PC-9 (cell line): ENCODE data around the gene MMP15. TPM values are rescaled to one million over a fixed set of nuclear protein-coding genes. Genes with fewer than 3 reads are reported as not detected.
A peak's percentile ranks its signal among the peaks of the same experiment; 100 is the strongest.

ENCODE experiments used
- BruUV-seq: library from RNA; stranded (reverse); fragments of 400-500 nt; replicated peaks from 2 replicates; lab custom pipeline; 2021; lab: Mats Ljungman, UMichigan
- CTCF ChIA-PET: fragments of 300-600 bp; sonication (Branson Sonifier 250); formaldehyde crosslinking; loops from one replicate; lab custom pipeline; 2022; ENCODE audit warnings: antibody characterized with exemption; lab: Charles Lee
- POLR2A ChIA-PET: fragments of 300-600 bp; sonication (Branson Sonifier 250); formaldehyde crosslinking; loops from one replicate; lab custom pipeline; 2022; ENCODE audit warnings: antibody characterized with exemption; ENCODE audit not compliant: unreplicated experiment; lab: Charles Lee
- DNase-seq, 2 experiments: peaks; one replicate each; pipeline versions ENCODE4 v3.0.0 to v3.0.0-alpha.2; 2015 to 2022; ENCODE audit warnings: mixed read lengths in 1 of 2
- H2AFZ ChIP-seq: fragments of 200-600 bp; sonication (generic); 2 replicates; pipeline ENCODE4 v1.8.1; 2017; ENCODE audit warnings: antibody characterized with exemption
- H3F3A ChIP-seq: fragments of 200-600 bp; sonication (generic); 2 replicates; pipeline ENCODE4 v1.8.1; 2017; ENCODE audit warnings: antibody characterized with exemption, mild to moderate bottlenecking, low read depth; ENCODE audit not compliant: insufficient read depth
- H3K27ac ChIP-seq: fragments of 200-600 bp; sonication (generic); 2 replicates; pipeline ENCODE4 v1.6.1; 2016; ENCODE audit warnings: mixed run types
- H3K27me3 ChIP-seq: fragments of 200-600 bp; sonication (generic); 2 replicates; pipeline ENCODE4 v1.6.1; 2016; ENCODE audit warnings: low read depth, mixed run types; ENCODE audit not compliant: insufficient read depth
- H3K36me3 ChIP-seq: fragments of 200-600 bp; sonication (generic); 2 replicates; pipeline ENCODE4 v1.6.1; 2016; ENCODE audit warnings: low read depth, mixed run types
- H3K4me1 ChIP-seq: fragments of 200-600 bp; sonication (generic); replicated peaks from 2 replicates; pipeline ENCODE4 v1.6.1; 2016; ENCODE audit warnings: mixed run types; ENCODE audit not compliant: insufficient read depth
- H3K4me2 ChIP-seq: fragments of 200-600 bp; sonication (generic); 2 replicates; pipeline ENCODE4 v1.6.1; 2017; ENCODE audit warnings: mixed run types
- H3K4me3 ChIP-seq: fragments of 200-600 bp; sonication (generic); 2 replicates; pipeline ENCODE4 v1.6.1; 2016; ENCODE audit warnings: mixed run types
- H3K79me2 ChIP-seq: fragments of 200-600 bp; sonication (generic); 2 replicates; pipeline ENCODE4 v1.6.1; 2017; ENCODE audit warnings: low read depth, mixed run types
- H3K9me2 ChIP-seq: fragments of 200-600 bp; sonication (generic); 2 replicates; pipeline ENCODE4 v1.8.1; 2017; ENCODE audit warnings: mild to moderate bottlenecking; ENCODE audit not compliant: insufficient read depth
- H3K9me3 ChIP-seq: fragments of 200-600 bp; sonication (generic); 2 replicates; pipeline ENCODE4 v1.8.1; 2016; ENCODE audit warnings: low read depth; ENCODE audit not compliant: insufficient read depth
- H4K20me1 ChIP-seq: fragments of 200-600 bp; sonication (generic); 2 replicates; pipeline ENCODE4 v1.8.1; 2017; ENCODE audit not compliant: insufficient read depth
- CTCF ChIP-seq: fragments of 200-600 bp; sonication (generic); conservative IDR thresholded peaks from 2 replicates; pipeline ENCODE4 v1.6.1; 2017; ENCODE audit warnings: mixed run types, antibody characterized with exemption, mild to moderate bottlenecking, moderate library complexity
- EZH2 ChIP-seq: fragments of 200-600 bp; sonication (generic); IDR thresholded peaks from 2 replicates; pipeline ENCODE4 v1.8.0; 2017; ENCODE audit warnings: antibody characterized with exemption, low read depth
- intact Hi-C: fragments of 100-400 bp; cut with micrococcal nuclease; formaldehyde crosslinking; loops from one replicate; pipeline ENCODE4 v1.10.0; 2022; ENCODE audit not compliant: unreplicated experiment
- total RNA-seq: library from RNA; stranded (reverse); gene quantifications from 2 replicates; pipeline ENCODE4 v1.2.3, GENCODE V29; 2021

MMP15 gene
- total RNA-seq, 1 experiment from 2014 or later = 20.1 TPM

GRCh38 chr16:58037365-58038057 lies 12.0 kb downstream of the MMP15 start:
- ChIA-PET CTCF (no interaction called here), POLR2A (no interaction called here)
- peaks cover 5% of the 10 kb centered on the region; the same call in 1 of the 2 replicates for H4K20me1 ChIP-seq
- no peaks in the 10 kb centered on the region for H3K4me1 ChIP-seq
- H3K27ac ChIP-seq = no peak overlapping the region
- no peak overlapping the region for H2AFZ ChIP-seq
- H3K27me3 ChIP-seq = no peaks in the 10 kb centered on the region
- no peaks in the 10 kb centered on the region for H3K79me2 ChIP-seq
- BruUV-seq = no TSS peak
- intact Hi-C loops = no loop called here
- TF ChIP-seq CTCF (no peak), EZH2 (no peak)
- H3K9me3 ChIP-seq = no peaks in the 10 kb centered on the region
- H3K9me2 ChIP-seq = no peaks in the 10 kb centered on the region
- no peaks in the 10 kb centered on the region for H3F3A ChIP-seq
- H3K4me3 ChIP-seq = no peak overlapping the region
- H3K36me3 ChIP-seq = no peaks in the 10 kb centered on the region
- no peak for DNase-seq
- H3K4me2 ChIP-seq = no peak overlapping the region

GRCh38 chr16:58038219-58038641 lies 12.7 kb downstream of the MMP15 start:
- ChIA-PET CTCF (no interaction called here), POLR2A (no interaction called here)
- no peaks in the 10 kb centered on the region for H3K9me2 ChIP-seq
- H3K4me2 ChIP-seq = no peak overlapping the region
- no peaks in the 10 kb centered on the region for H3K27me3 ChIP-seq
- no peaks in the 10 kb centered on the region for H3K9me3 ChIP-seq
- no peaks in the 10 kb centered on the region for H3K79me2 ChIP-seq
- H2AFZ ChIP-seq = no peak overlapping the region
- DNase-seq = no peak
- no peaks in the 10 kb centered on the region for H3K4me1 ChIP-seq
- no peaks in the 10 kb centered on the region for H3F3A ChIP-seq
- H3K27ac ChIP-seq = no peak overlapping the region
- intact Hi-C loops = no loop called here
- peaks cover 5% of the 10 kb centered on the region; the same call in 1 of the 2 replicates for H4K20me1 ChIP-seq
- H3K36me3 ChIP-seq = no peaks in the 10 kb centered on the region
- no peak overlapping the region for H3K4me3 ChIP-seq
- BruUV-seq = no TSS peak
- TF ChIP-seq CTCF = no peak
- TF ChIP-seq EZH2 = no peak

- H3K4me1 ChIP-seq = no peaks in the 10 kb centered on the region
- H3K9me3 ChIP-seq = no peaks in the 10 kb centered on the region
- intact Hi-C loops = no loop called here
- no peak overlapping the region for H3K27ac ChIP-seq
- no peak overlapping the region for H2AFZ ChIP-seq
- no peak for TF ChIP-seq CTCF
- no peak for TF ChIP-seq EZH2
- H3K36me3 ChIP-seq = no peaks in the 10 kb centered on the region
- peak in 1 of 2 experiments; percentile 21 for DNase-seq
- no peak overlapping the region for H3K4me3 ChIP-seq
- no TSS peak for BruUV-seq
- H3K79me2 ChIP-seq = no peaks in the 10 kb centered on the region
- H4K20me1 ChIP-seq = peaks cover 5% of the 10 kb centered on the region; the same call in 1 of the 2 replicates
- H3K9me2 ChIP-seq = no peaks in the 10 kb centered on the region
- ChIA-PET POLR2A (no interaction called here), CTCF (no interaction called here)
- H3K27me3 ChIP-seq = no peaks in the 10 kb centered on the region
- no peak overlapping the region for H3K4me2 ChIP-seq
- no peaks in the 10 kb centered on the region for H3F3A ChIP-seq
Measured at GRCh38 chr16:58039829-58040495, 14.4 kb downstream of the MMP15 start.
